ENCODE data around the gene INTS7.

INTS7 gene

DNA sequence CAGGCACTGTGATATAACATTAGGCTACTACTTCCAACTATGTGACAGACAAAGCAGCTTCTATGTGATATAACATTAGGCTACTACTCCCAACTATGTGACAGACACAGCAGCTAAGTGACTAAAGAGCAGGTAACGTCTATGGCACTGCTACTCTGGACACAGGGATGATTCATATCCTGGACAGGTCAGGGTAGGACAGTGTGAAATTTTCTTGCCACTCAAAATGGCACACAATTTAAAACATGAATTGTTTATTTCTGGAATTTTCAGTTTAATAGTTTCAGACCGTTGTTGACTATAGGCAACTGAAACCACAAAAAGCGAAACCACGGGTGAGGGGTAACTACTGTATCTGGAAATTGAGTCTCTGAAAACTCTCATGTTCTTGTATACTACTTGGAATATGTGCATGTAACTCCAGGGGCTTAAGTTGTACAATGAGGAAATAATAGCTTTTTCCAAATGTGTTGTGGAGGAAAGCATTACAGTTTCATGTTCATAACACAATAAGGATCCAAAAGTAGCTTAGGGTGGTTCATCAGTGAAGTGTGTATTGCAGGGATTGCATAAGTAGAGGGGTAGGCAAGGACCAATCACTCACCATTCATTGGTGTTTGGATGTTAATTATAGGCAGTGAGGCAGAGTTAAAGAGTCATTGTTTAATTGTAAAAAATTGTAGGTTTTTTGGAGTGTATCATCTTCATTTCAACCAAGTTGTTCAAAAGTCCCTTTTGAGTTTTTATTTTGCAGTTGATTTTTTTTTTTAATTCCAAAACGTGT lies 5.5 kb upstream of the INTS7 start:
- DNase-seq, result no peak
- Histone ChIP-seq H3K27me3 (no peaks in the 10 kb centered on the region), H3K9me3 (no peaks in the 10 kb centered on the region), H3K4me3 (ENCODE audit: low read depth, low read length) (no peak overlapping the region), H3K36me3 (peaks cover 56% of the 10 kb centered on the region), H3K4me1 (peaks cover 3% of the 10 kb centered on the region)
- TF ChIP-seq, protein P1, sequence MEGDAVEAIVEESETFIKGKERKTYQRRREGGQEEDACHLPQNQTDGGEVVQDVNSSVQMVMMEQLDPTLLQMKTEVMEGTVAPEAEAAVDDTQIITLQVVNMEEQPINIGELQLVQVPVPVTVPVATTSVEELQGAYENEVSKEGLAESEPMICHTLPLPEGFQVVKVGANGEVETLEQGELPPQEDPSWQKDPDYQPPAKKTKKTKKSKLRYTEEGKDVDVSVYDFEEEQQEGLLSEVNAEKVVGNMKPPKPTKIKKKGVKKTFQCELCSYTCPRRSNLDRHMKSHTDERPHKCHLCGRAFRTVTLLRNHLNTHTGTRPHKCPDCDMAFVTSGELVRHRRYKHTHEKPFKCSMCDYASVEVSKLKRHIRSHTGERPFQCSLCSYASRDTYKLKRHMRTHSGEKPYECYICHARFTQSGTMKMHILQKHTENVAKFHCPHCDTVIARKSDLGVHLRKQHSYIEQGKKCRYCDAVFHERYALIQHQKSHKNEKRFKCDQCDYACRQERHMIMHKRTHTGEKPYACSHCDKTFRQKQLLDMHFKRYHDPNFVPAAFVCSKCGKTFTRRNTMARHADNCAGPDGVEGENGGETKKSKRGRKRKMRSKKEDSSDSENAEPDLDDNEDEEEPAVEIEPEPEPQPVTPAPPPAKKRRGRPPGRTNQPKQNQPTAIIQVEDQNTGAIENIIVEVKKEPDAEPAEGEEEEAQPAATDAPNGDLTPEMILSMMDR (IDR thresholded peaks at IDR 0.05; ENCODE audit: low read depth, low read length), result no peak

DNA sequence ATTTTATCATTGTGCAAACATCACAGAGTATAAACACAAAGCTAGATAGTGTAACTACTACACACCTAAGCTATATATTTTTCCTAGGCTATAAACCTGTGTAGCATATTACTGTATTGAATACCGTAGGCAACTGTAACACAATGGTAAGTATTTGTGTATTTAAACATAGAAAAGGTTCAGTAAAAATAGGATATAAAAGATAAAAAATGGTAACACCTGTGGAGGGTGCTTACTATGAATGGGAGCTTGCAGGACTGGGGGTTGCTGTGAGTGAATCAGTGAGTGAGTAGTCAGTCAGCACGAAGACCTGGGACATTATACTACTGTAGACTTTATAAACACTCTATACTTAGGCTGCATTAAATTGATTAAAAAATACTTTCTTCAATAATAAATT lies 4.3 kb upstream of the INTS7 start:
- Histone ChIP-seq H3K36me3 (peaks cover 44% of the 10 kb centered on the region), H3K27me3 (no peaks in the 10 kb centered on the region), H3K4me1 (peaks cover 3% of the 10 kb centered on the region), H3K4me3 (ENCODE audit: low read depth, low read length) (no peak overlapping the region), H3K9me3 (no peaks in the 10 kb centered on the region)
- TF ChIP-seq, protein P1 (IDR thresholded peaks at IDR 0.05; ENCODE audit: low read depth, low read length), result no peak
- no peak for DNase-seq

DNA sequence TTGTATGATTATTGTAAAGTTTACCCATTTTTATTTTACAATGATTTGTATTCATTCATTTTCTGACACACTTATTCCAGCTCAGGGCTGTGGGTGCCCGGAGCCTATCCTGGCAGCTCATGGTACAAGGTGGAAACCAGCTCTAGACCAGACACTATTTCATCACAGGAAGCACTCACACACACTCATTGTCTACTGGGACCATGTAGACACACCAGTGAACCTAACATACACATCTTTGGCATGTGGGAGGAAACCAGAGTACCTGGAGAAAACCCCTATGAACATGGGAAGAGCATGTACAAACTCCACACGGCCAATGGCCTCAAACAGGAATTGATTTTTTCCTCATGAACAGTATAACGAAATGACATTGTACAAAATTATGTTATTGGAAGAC lies 2.5 kb upstream of the INTS7 start:
- H3K4me1 ChIP-seq, result peaks cover 3% of the 10 kb centered on the region
- TF ChIP-seq, protein P1 (IDR thresholded peaks at IDR 0.05; ENCODE audit: low read depth, low read length), result no peak
- H3K27me3 ChIP-seq, result no peaks in the 10 kb centered on the region
- peaks cover 27% of the 10 kb centered on the region for H3K36me3 ChIP-seq
- H3K4me3 ChIP-seq (ENCODE audit: low read depth, low read length), result peak overlapping the region; percentile 95
- no peak for DNase-seq
- no peaks in the 10 kb centered on the region for H3K9me3 ChIP-seq

DNA sequence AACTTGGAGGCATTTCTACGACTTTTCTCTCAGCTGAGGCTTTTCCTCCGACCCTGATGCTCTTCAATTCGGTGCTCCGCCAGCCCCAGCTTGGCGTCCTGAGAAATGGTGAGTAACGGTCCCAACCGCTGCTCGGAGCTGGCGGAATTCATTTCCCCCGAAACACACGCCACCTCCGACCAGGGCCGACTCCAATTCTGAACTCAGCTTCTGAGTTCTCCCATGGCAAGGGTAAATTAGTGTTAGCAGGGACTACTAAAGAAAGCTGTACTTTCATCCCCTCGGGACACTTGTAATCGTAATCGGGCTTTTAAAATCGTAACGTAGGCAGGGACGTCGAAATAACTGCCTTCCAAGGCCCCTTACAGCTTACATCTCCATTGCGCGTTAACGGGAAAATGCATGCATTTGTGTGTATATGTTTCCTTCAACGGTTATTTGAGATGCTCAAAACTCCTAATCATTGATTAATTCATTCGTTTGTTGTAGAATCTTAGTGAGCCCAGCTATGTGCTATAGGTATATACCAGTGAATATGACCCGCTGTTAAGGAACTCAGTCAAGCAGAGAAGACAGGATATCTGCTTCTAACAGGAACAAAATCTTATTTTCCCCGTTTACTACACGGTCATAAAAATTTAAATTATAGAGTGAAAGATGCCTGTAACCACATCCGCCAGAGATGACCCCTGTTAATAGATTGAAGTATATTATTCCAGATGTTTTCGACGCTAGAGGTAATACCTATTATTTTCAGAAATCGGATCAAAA lies 663 bp upstream of the INTS7 start:
- H3K4me3 ChIP-seq (ENCODE audit: low read depth, low read length), result peak overlapping the region; percentile 95
- peaks cover 9% of the 10 kb centered on the region for H3K4me1 ChIP-seq
- H3K9me3 ChIP-seq, result no peaks in the 10 kb centered on the region
- H3K36me3 ChIP-seq, result peaks cover 18% of the 10 kb centered on the region
- H3K27me3 ChIP-seq, result no peaks in the 10 kb centered on the region
- TF ChIP-seq, protein P1 (IDR thresholded peaks at IDR 0.05; ENCODE audit: low read depth, low read length), result no peak
- DNase-seq, result no peak

- Histone ChIP-seq H3K4me1 (peaks cover 12% of the 10 kb centered on the region), H3K27me3 (no peaks in the 10 kb centered on the region), H3K9me3 (no peaks in the 10 kb centered on the region), H3K36me3 (peaks cover 9% of the 10 kb centered on the region), H3K4me3 (ENCODE audit: low read depth, low read length) (peak overlapping the region; percentile 95)
- TF ChIP-seq, protein P1 (IDR thresholded peaks at IDR 0.05; ENCODE audit: low read depth, low read length), result no peak
- DNase-seq, result no peak
Observed at GRCh38 chr1:212034516-212035122, 738 bp downstream of the INTS7 start.

Measured in BE2C (cell line).